Ectodermal cell (in vitro differentiated cells): ENCODE data around the gene PDLIM3.
A peak's percentile ranks its signal among the peaks of the same experiment; 100 is the strongest.
"Not testable (repeated sequence)": the region's sequence is repeated elsewhere in the genome, so short reads cannot be mapped to it uniquely, and the experiment has no call there.

ENCODE experiments used
- H3K27ac ChIP-seq: 2 replicates; pipeline ENCODE4 v1.7.0; 2013; ENCODE audit warnings: mild to moderate bottlenecking, low read depth, low read length; ENCODE audit not compliant: insufficient read depth, poor library complexity, severe bottlenecking
- H3K27me3 ChIP-seq: 2 replicates; pipeline ENCODE4 v1.7.0; 2013; ENCODE audit warnings: mild to moderate bottlenecking, low read length; ENCODE audit not compliant: insufficient read depth, control insufficient read depth, poor library complexity, severe bottlenecking
- H3K36me3 ChIP-seq: one replicate; pipeline ENCODE4 v1.7.0; 2013; ENCODE audit warnings: low read length; ENCODE audit not compliant: control insufficient read depth, insufficient read depth
- H3K4me1 ChIP-seq: one replicate; pipeline ENCODE4 v1.7.0; 2013; ENCODE audit warnings: low read length; ENCODE audit not compliant: control insufficient read depth, insufficient read depth
- H3K4me3 ChIP-seq: 2 replicates; pipeline ENCODE4 v1.7.0; 2013; ENCODE audit warnings: low read depth, low read length, control low read depth; ENCODE audit not compliant: insufficient read depth
- H3K9me3 ChIP-seq: 2 replicates; pipeline ENCODE4 v1.7.0; 2013; ENCODE audit warnings: mild to moderate bottlenecking, low read length, moderate library complexity; ENCODE audit not compliant: control insufficient read depth
- WGBS, 2 experiments: methylation state at CpG; one replicate each; pipeline ENCODE4 v1.1.7; 2013; ENCODE audit warnings: missing lambda C conversion rate in 2 of 2; 5-methylcytosine and 5-hydroxymethylcytosine counted together

PDLIM3 gene

GRCh38 chr4:185567381-185568376, 32.4 kb upstream of the PDLIM3 start:
- WGBS, 2 experiments = 92% methylated on average over 21 of the region's 21 CpGs
- Histone ChIP-seq H3K27me3 (no peaks in the 10 kb centered on the region), H3K36me3 (no peaks in the 10 kb centered on the region), H3K4me3 (no peak overlapping the region), H3K4me1 (no peaks in the 10 kb centered on the region), H3K27ac (peak overlapping the region; percentile 61), H3K9me3 (no peaks in the 10 kb centered on the region)

GRCh38 chr4:185566972-185567371, 31.7 kb upstream of the PDLIM3 start:
- no peaks in the 10 kb centered on the region for H3K36me3 ChIP-seq
- H3K4me1 ChIP-seq = no peaks in the 10 kb centered on the region
- no peaks in the 10 kb centered on the region for H3K27me3 ChIP-seq
- H3K27ac ChIP-seq = peak overlapping the region; percentile 61
- WGBS, 2 experiments = 94 to 95% methylated on average over 1 of the region's 1 CpG
- no peaks in the 10 kb centered on the region for H3K9me3 ChIP-seq
- H3K4me3 ChIP-seq = no peak overlapping the region

- 92 to 96% methylated on average over 8 of the region's 8 CpGs for WGBS, 2 experiments
- Histone ChIP-seq H3K27ac (no peak overlapping the region), H3K36me3 (no peaks in the 10 kb centered on the region), H3K27me3 (no peaks in the 10 kb centered on the region), H3K4me3 (no peak overlapping the region), H3K9me3 (no peaks in the 10 kb centered on the region), H3K4me1 (no peaks in the 10 kb centered on the region)
Measured at GRCh38 chr4:185566425-185566824, 31.1 kb upstream of the PDLIM3 start.

GRCh38 chr4:185565696-185566095, 30.4 kb upstream of the PDLIM3 start:
- Histone ChIP-seq H3K9me3 (no peaks in the 10 kb centered on the region), H3K27ac (no peak overlapping the region)

GRCh38 chr4:185564349-185564748, 29.0 kb upstream of the PDLIM3 start:
- H3K4me3 ChIP-seq = no peak overlapping the region
- H3K4me1 ChIP-seq = no peaks in the 10 kb centered on the region
- 98% methylated on average over 2 to 3 of the region's 3 CpGs for WGBS, 2 experiments
- H3K36me3 ChIP-seq = no peaks in the 10 kb centered on the region
- no peak overlapping the region for H3K27ac ChIP-seq
- no peaks in the 10 kb centered on the region for H3K27me3 ChIP-seq
- no peaks in the 10 kb centered on the region for H3K9me3 ChIP-seq

More at GRCh38 chr4:185565696-185566095, 30.4 kb upstream of the PDLIM3 start:
- Histone ChIP-seq H3K27me3 (no peaks in the 10 kb centered on the region), H3K4me3 (no peak overlapping the region), H3K4me1 (no peaks in the 10 kb centered on the region), H3K36me3 (no peaks in the 10 kb centered on the region)
- WGBS, 2 experiments = 90% methylated on average over 3 of the region's 3 CpGs

- no peak overlapping the region for H3K27ac ChIP-seq
- no peaks in the 10 kb centered on the region for H3K27me3 ChIP-seq
- WGBS, 2 experiments = 90 to 91% methylated on average over 3 of the region's 3 CpGs
- no peaks in the 10 kb centered on the region for H3K4me1 ChIP-seq
- no peaks in the 10 kb centered on the region for H3K9me3 ChIP-seq
- H3K36me3 ChIP-seq = no peaks in the 10 kb centered on the region
- no peak overlapping the region for H3K4me3 ChIP-seq
Measured at GRCh38 chr4:185562531-185562930, 27.2 kb upstream of the PDLIM3 start.

- Histone ChIP-seq H3K27me3 (no peaks in the 10 kb centered on the region), H3K4me1 (no peaks in the 10 kb centered on the region), H3K36me3 (no peaks in the 10 kb centered on the region), H3K4me3 (no peak overlapping the region), H3K27ac (no peak overlapping the region), H3K9me3 (no peaks in the 10 kb centered on the region)
- 94 to 98% methylated on average over 5 of the region's 5 CpGs for WGBS, 2 experiments
Measured at GRCh38 chr4:185560316-185560715, 25.0 kb upstream of the PDLIM3 start.

GRCh38 chr4:185559915-185560281, 24.6 kb upstream of the PDLIM3 start:
- 63 to 69% methylated on average over 4 of the region's 4 CpGs for WGBS, 2 experiments
- Histone ChIP-seq H3K9me3 (no peaks in the 10 kb centered on the region), H3K27me3 (no peaks in the 10 kb centered on the region), H3K4me3 (no peak overlapping the region), H3K27ac (no peak overlapping the region), H3K4me1 (no peaks in the 10 kb centered on the region), H3K36me3 (no peaks in the 10 kb centered on the region)

GRCh38 chr4:185559251-185559914, 24.1 kb upstream of the PDLIM3 start:
- WGBS, 2 experiments = 87 to 88% methylated on average over 8 of the region's 8 CpGs
- H3K4me1 ChIP-seq, H3K27ac ChIP-seq, H3K9me3 ChIP-seq, H3K4me3 ChIP-seq, H3K36me3 ChIP-seq, H3K27me3 ChIP-seq: not testable (repeated sequence)

- Histone ChIP-seq H3K4me3 (no peak overlapping the region), H3K36me3 (no peaks in the 10 kb centered on the region), H3K27ac (no peak overlapping the region), H3K4me1 (no peaks in the 10 kb centered on the region), H3K27me3 (no peaks in the 10 kb centered on the region), H3K9me3 (no peaks in the 10 kb centered on the region)
- 92 to 100% methylated on average over 2 of the region's 4 CpGs for WGBS, 2 experiments
Measured at GRCh38 chr4:185554365-185555126, 19.2 kb upstream of the PDLIM3 start.
